Ascending aorta (tissue), 2 donors: ENCODE measurements around the gene BCAM. TPM values are rescaled to one million over a fixed set of nuclear protein-coding genes. Genes with fewer than 3 reads are reported as not detected.
"Not testable (repeated sequence)": the region's sequence is repeated elsewhere in the genome, so short reads cannot be mapped to it uniquely, and the experiment has no call there.

Experiments used
- DNase-seq, 2 donors: peaks; one replicate each; pipeline ENCODE4 v3.0.0-alpha.2; 2019; ENCODE audit warnings: low spot score in 2 of 2
- H3K27ac ChIP-seq, 2 donors: fragments of 200-600 bp; sonication (generic); one replicate each; pipeline ENCODE4 v1.5.1; 2016 to 2017; ENCODE audit warnings: mild to moderate bottlenecking in 1 of 2
- H3K27me3 ChIP-seq: fragments of 200-600 bp; sonication (generic); one replicate; pipeline ENCODE4 v1.5.1; 2017
- H3K36me3 ChIP-seq, 2 donors: fragments of 200-600 bp; sonication (generic); one replicate each; pipeline ENCODE4 v1.5.1; 2016
- H3K4me1 ChIP-seq, 2 donors: fragments of 200-600 bp; sonication (generic); one replicate each; pipeline ENCODE4 v1.5.1; 2016 to 2017; ENCODE audit warnings: mild to moderate bottlenecking in 1 of 2
- H3K4me3 ChIP-seq, 2 donors: fragments of 200-600 bp; sonication (generic); one replicate each; pipeline ENCODE4 v1.5.1; 2016 to 2017; ENCODE audit warnings: mild to moderate bottlenecking in 1 of 2
- H3K9me3 ChIP-seq, 2 donors: fragments of 200-600 bp; sonication (generic); one replicate each; pipeline ENCODE4 v1.5.1; 2016
- intact Hi-C: fragments of 100-400 bp; cut with DNase I; formaldehyde crosslinking; loops from one replicate; pipeline ENCODE4 v1.15.1; 2023
- total RNA-seq: library from RNA; depleted of rRNA; stranded (reverse); fragments of >200 nt; gene quantifications from one replicate; pipeline ENCODE4 v1.1.0, GENCODE V29; 2016
- TF ChIP-seq, protein P1 (sequence below), 3 experiments: fragments of 200-600 bp in 2 of 3; fragments of 450-650 bp in 1 of 3; sonication (generic) in 2 of 3; IDR thresholded peaks; one replicate each; pipeline ENCODE4 v1.5.1; 2016 to 2019; ENCODE audit warnings: antibody characterized with exemption in 3 of 3, mild to moderate bottlenecking in 1 of 3, moderate library complexity in 1 of 3

Gene BCAM
- total RNA-seq, 1 donor from 2014 or later, result 832 TPM

DNA sequence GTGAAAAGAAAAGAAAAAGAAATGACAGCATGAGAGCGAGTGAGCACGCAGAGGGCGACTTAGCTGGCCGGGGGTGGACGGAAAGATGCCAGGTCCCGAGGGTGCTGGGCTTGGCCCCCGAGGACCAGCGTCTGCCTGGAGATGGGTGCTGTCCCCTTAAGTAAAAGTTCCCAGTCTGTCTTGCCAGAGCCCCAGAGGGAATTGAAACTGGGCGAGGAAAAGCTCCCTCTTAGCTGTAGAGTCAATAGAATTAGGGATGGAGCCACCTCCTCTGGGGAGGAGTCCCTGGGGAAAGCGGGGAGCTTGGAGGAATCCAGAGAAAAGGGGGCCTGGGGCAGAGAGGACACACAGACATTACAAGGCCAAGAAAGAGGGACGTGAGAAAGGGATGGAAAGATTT is 13.3 kb downstream of the BCAM start:
- TF ChIP-seq, protein P1, sequence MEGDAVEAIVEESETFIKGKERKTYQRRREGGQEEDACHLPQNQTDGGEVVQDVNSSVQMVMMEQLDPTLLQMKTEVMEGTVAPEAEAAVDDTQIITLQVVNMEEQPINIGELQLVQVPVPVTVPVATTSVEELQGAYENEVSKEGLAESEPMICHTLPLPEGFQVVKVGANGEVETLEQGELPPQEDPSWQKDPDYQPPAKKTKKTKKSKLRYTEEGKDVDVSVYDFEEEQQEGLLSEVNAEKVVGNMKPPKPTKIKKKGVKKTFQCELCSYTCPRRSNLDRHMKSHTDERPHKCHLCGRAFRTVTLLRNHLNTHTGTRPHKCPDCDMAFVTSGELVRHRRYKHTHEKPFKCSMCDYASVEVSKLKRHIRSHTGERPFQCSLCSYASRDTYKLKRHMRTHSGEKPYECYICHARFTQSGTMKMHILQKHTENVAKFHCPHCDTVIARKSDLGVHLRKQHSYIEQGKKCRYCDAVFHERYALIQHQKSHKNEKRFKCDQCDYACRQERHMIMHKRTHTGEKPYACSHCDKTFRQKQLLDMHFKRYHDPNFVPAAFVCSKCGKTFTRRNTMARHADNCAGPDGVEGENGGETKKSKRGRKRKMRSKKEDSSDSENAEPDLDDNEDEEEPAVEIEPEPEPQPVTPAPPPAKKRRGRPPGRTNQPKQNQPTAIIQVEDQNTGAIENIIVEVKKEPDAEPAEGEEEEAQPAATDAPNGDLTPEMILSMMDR (IDR thresholded peaks at IDR 0.05), result no peak
- peak overlapping the region in 1 of 2 donors; percentile 44 for H3K4me3 ChIP-seq
- H3K27ac ChIP-seq, result peak overlapping the region; percentile 82 to 87
- no peaks in the 10 kb centered on the region for H3K27me3 ChIP-seq
- no peak for DNase-seq
- peaks cover 0 to 18% of the 10 kb centered on the region in 2 donors for H3K4me1 ChIP-seq
- intact Hi-C loops, result no loop called here
- H3K36me3 ChIP-seq, result peaks cover 8 to 16% of the 10 kb centered on the region in 2 donors
- H3K9me3 ChIP-seq, result no peaks in the 10 kb centered on the region

DNA sequence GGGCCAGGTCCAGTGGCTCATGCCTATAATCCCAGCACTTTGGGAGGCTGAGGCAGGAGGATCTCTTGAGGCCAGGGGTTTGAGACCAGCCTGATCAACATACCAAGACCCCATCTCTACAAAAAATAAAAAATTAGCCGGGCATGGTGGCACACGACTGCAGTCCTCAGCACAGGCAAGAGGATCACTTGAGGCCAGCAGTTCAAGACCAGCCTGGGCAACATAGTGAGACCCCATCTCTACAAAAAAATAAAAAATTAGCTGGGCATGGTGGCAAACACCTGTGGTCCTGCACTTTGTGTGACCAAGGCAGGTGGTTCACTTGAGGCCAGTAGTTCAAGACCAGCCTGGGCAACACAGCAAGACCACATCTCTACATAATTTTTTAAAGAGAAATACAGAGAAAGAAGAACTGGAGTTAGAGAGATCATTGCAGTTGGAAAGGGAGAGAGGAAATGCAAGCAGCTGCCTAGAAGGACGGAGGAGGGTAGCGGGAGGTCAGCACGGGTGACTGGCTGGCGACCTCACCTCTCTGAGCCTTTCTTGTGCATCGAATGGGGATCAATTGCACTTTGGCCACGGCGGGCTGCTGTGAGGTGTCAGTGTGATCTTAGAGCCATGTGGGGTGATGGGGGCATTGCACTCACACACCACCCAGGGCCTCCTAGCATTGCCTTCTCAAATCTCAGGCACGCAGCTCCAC is 13.9 kb downstream of the BCAM start:
- DNase-seq, result no peak
- intact Hi-C loops, result no loop called here
- Histone ChIP-seq H3K4me1 (peaks cover 0 to 18% of the 10 kb centered on the region in 2 donors), H3K27me3 (no peaks in the 10 kb centered on the region), H3K36me3 (peaks cover 8 to 16% of the 10 kb centered on the region in 2 donors), H3K9me3 (no peaks in the 10 kb centered on the region), H3K4me3 (no peak overlapping the region), H3K27ac (peak overlapping the region; percentile 82 to 87)
- TF ChIP-seq, protein P1 (IDR thresholded peaks at IDR 0.05), result no peak

DNA sequence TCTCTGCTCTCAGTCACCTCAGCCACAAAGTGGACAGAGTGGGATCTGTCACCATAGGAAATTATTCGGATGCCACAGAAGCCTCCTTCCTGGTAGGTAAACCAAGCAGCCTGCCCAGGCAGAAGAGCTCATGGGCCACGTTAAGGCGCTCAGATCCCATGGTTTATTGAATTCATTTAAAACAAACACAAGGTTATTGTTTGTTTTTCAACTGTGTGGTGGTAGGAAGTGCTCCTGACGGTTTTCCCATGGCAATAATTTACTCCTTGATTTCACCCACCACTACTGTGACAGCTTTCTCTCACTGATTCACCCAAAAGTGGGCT is 14.4 kb downstream of the BCAM start:
- no peak for DNase-seq
- Histone ChIP-seq H3K4me1 (peaks cover 0 to 18% of the 10 kb centered on the region in 2 donors), H3K36me3 (peaks cover 8 to 15% of the 10 kb centered on the region in 2 donors), H3K27me3 (no peaks in the 10 kb centered on the region), H3K4me3 (no peak overlapping the region), H3K9me3 (no peaks in the 10 kb centered on the region), H3K27ac (peak overlapping the region in 1 of 2 donors; percentile 82)
- TF ChIP-seq, protein P1 (IDR thresholded peaks at IDR 0.05), result no peak
- intact Hi-C loops, result no loop called here

DNA sequence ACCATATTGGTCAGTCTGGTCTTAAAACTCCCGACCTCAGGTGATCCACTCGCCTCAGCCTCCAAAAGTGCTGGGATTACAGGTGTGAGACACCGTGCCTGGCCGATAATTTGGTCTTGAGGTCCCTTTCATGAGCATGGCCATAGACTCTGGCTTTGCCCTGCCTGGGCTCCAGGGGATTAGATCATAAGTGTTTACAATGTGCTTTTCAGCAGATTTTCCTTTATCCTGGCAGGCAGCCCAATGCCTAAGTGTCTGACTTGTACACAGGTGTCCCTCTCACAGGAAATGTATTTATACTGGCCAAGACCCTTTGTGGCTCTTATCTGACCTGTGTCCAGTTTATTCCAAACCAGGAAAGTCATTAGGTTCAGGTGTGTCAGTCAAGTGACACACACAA is 15.9 kb downstream of the BCAM start:
- TF ChIP-seq, protein P1 (IDR thresholded peaks at IDR 0.05), result no peak
- Histone ChIP-seq H3K9me3 (no peaks in the 10 kb centered on the region), H3K27me3 (no peaks in the 10 kb centered on the region), H3K4me3 (no peak overlapping the region), H3K27ac (no peak overlapping the region), H3K4me1 (peaks cover 0 to 18% of the 10 kb centered on the region in 2 donors), H3K36me3 (peaks cover 0 to under 1% of the 10 kb centered on the region in 2 donors)
- no peak for DNase-seq
- intact Hi-C loops, result no loop called here

DNA sequence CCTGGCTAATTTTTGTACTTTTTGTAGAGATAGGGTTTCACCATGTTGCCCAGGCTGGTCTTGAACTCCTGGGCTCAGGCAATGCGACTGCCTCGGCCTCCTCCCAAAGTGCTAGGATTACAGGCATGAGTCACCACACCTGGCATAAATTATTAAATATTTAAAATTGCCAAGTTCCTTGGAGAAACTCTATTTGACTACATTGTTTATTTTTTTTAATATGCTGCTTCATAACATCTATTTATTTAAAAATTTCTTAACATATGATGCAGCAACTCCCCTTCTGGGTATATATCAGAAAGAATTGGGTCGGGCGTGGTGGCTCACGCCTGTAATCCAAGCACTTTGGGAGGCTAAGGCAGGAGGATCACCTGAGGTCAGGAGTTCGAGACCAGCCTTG is 24.0 kb downstream of the BCAM start:
- H3K27ac ChIP-seq, H3K27me3 ChIP-seq, H3K4me3 ChIP-seq, H3K36me3 ChIP-seq, DNase-seq, intact Hi-C loops, H3K9me3 ChIP-seq, H3K4me1 ChIP-seq: not testable (repeated sequence)

DNA sequence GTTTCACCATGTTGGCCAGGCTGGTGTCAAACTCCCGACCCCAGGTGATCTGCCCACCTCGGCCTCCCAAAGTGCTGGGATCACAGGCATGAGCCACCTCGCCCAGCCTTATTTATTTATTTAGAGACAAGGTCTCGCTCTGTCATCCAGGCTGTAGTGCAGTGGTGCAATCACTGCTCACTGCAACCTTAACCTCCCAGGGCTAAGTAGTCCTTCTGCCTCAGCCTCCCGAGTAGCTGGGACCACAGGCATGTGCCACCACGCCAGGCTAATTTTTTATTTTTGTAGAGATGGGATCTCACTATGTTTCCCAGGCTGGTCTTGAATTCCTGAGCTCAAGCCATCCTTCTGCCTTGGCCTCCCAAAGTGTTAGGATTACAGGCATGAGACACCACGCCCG is 25.5 kb downstream of the BCAM start:
- H3K9me3 ChIP-seq, H3K27me3 ChIP-seq, H3K4me1 ChIP-seq, H3K36me3 ChIP-seq, DNase-seq, H3K27ac ChIP-seq, intact Hi-C loops, H3K4me3 ChIP-seq: not testable (repeated sequence)

DNA sequence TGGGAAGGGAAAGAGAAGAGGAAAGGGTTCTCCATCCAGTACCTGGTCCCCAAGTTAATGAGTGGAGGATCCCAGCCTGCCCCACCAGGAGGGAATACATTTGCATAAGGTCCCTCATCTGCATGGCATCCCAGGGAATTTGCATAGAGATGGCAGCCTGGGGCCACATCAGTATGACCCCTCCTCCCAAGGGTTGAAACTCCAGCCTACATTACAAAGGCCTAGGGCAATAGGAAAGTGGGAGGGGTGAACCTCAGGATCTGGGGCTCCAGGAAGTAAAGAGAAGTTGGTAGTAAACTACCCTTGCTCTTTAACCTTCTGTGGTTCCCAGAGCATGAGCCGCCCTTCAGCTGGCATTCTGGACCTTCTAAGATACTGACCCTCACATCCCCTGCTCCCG is 30.4 kb downstream of the BCAM start:
- intact Hi-C loops, result no loop called here
- TF ChIP-seq, protein P1 (IDR thresholded peaks at IDR 0.05), result no peak
- Histone ChIP-seq H3K27ac (no peak overlapping the region), H3K4me3 (no peak overlapping the region), H3K4me1 (peaks cover 0 to 1% of the 10 kb centered on the region in 2 donors), H3K36me3 (no peaks in the 10 kb centered on the region), H3K9me3 (no peaks in the 10 kb centered on the region), H3K27me3 (no peaks in the 10 kb centered on the region)
- no peak for DNase-seq
